K562 (cell line): ENCODE results near the gene C11orf42. TPM values are rescaled to one million over a fixed set of nuclear protein-coding genes. Genes with fewer than 3 reads are reported as not detected.

ENCODE experiments used
- ATAC-seq: fragments of 200-7000 bp; cut with Tn5 transposase; 3 replicates; pipeline ENCODE4 v1.9.1; 2020; ENCODE audit warnings: moderate library complexity
- BruUV-seq: library from RNA; stranded (reverse); fragments of 400-500 nt; replicated peaks from 2 replicates; lab custom pipeline; 2021; lab: Mats Ljungman, UMichigan
- CTCF ChIA-PET: fragments of 300-600 bp; formaldehyde crosslinking; extraction: SDS; loops from one replicate; lab custom pipeline; 2021; ENCODE audit warnings: low intra/inter-chr PET ratio; lab: Yijun Ruan, JAX
- POLR2A ChIA-PET: fragments of 300-600, 350-650 bp; sonication (Branson Sonifier 250); formaldehyde crosslinking; extraction: SDS; loops from one replicate; lab custom pipeline; 2021; ENCODE audit warnings: antibody characterized with exemption, inconsistent platforms; lab: Yijun Ruan, JAX
- DNase-seq, 4 experiments: peaks; one replicate each; pipeline versions ENCODE4 v3.0.0 to v3.0.0-alpha.2; 2011 to 2018; ENCODE audit warnings: low spot score in 3 of 4, mixed read lengths in 3 of 4; ENCODE audit errors: extremely low read depth in 1 of 4
- FAIRE-seq: peaks from 2 replicates; lab custom pipeline; 2011; peaks lifted over from hg19 to GRCh38; lab: Jason Lieb, UNC
- H2AFZ ChIP-seq: 2 replicates; pipeline ENCODE4 v1.6.0; 2011; ENCODE audit warnings: low read depth, low read length, control low read depth, inconsistent platforms
- H3K27ac ChIP-seq: fragments of 200-600 bp; 3 replicates; pipeline ENCODE4 v1.8.0; 2011; ENCODE audit warnings: low read depth, mild to moderate bottlenecking, control low read depth, inconsistent platforms, low read length, moderate library complexity, mixed read lengths; ENCODE audit errors: extremely low read depth
- H3K27me3 ChIP-seq, 2 experiments: fragments of 300-600 bp in 1 of 2; 2 replicates in 1 of 2; 3 replicates in 1 of 2; pipeline versions ENCODE4 v1.6.0 to v1.8.0; 2011; ENCODE audit warnings: inconsistent platforms in 2 of 2, low read length in 2 of 2, mild to moderate bottlenecking in 1 of 2, mixed read lengths in 1 of 2, moderate library complexity in 1 of 2; ENCODE audit not compliant: control insufficient read depth in 2 of 2, insufficient read depth in 2 of 2
- H3K36me3 ChIP-seq: fragments of 300-600 bp; 3 replicates; pipeline ENCODE4 v1.8.0; 2011; ENCODE audit warnings: mild to moderate bottlenecking, low read length, inconsistent platforms; ENCODE audit not compliant: control insufficient read depth, insufficient read depth
- H3K4me1 ChIP-seq, 2 experiments: fragments of 200-600 bp in 1 of 2; replicated peaks in 1 of 2; 2 replicates in 1 of 2; 3 replicates in 1 of 2; pipeline versions ENCODE4 v1.5.1 to v1.8.0; 2011; ENCODE audit warnings: inconsistent platforms in 2 of 2, low read length in 2 of 2, mild to moderate bottlenecking in 1 of 2, mixed read lengths in 1 of 2, moderate library complexity in 1 of 2; ENCODE audit not compliant: control insufficient read depth in 2 of 2, insufficient read depth in 2 of 2
- H3K4me2 ChIP-seq: 2 replicates; pipeline ENCODE4 v1.6.1; 2011; ENCODE audit warnings: low read length, control low read depth, inconsistent platforms, mixed read lengths; ENCODE audit not compliant: insufficient read depth
- H3K4me3 ChIP-seq: fragments of 200-600 bp; sonication (generic), shearing (Covaris generic); 2 replicates; pipeline ENCODE4 v1.5.1; 2016; ENCODE audit warnings: control low read depth, inconsistent platforms
- H3K79me2 ChIP-seq: fragments of 200-600 bp; 3 replicates; pipeline ENCODE4 v1.8.0; 2011; ENCODE audit warnings: low read length, inconsistent platforms; ENCODE audit not compliant: control insufficient read depth, insufficient read depth
- H3K9ac ChIP-seq, 2 experiments: 2 replicates each; pipeline versions ENCODE4 v1.6.0 to v1.6.1; 2011; ENCODE audit warnings: low read depth in 2 of 2, low read length in 2 of 2, control low read depth in 1 of 2, inconsistent platforms in 1 of 2, mild to moderate bottlenecking in 1 of 2, mixed read lengths in 1 of 2; ENCODE audit not compliant: insufficient read depth in 1 of 2
- H3K9me1 ChIP-seq: one replicate; pipeline ENCODE4 v1.6.0; 2011; ENCODE audit warnings: inconsistent platforms, mild to moderate bottlenecking, low read length, moderate library complexity; ENCODE audit not compliant: control insufficient read depth, insufficient read depth
- H3K9me3 ChIP-seq: replicated peaks from 2 replicates; pipeline ENCODE4 v1.5.1; 2011; ENCODE audit warnings: low read depth, low read length, inconsistent platforms; ENCODE audit not compliant: control insufficient read depth, insufficient read depth
- H4K20me1 ChIP-seq: replicated peaks from 2 replicates; pipeline ENCODE4 v1.6.1; 2011; ENCODE audit warnings: low read length, inconsistent platforms, mixed read lengths; ENCODE audit not compliant: control insufficient read depth, insufficient read depth
- CHD4 ChIP-seq: fragments of 200-600 bp; sonication (generic); IDR thresholded peaks from 3 replicates; pipeline ENCODE4 v1.6.1; 2012; ENCODE audit warnings: low read depth, mild to moderate bottlenecking, mixed read lengths, low read length, inconsistent platforms; ENCODE audit not compliant: insufficient read depth, insufficient replicate concordance, poor library complexity, severe bottlenecking
- NELFE ChIP-seq: IDR thresholded peaks from 2 replicates; pipeline ENCODE4 v1.6.1; 2011; ENCODE audit warnings: mild to moderate bottlenecking; ENCODE audit not compliant: insufficient read depth, insufficient read length
- PKNOX1 ChIP-seq: fragments of 450-650 bp; IDR thresholded peaks from 2 replicates; pipeline ENCODE4 v1.6.1; 2016
- RBM15 ChIP-seq: fragments of 200-400 bp; formaldehyde crosslinking; IDR thresholded peaks from 2 replicates; pipeline ENCODE4 v1.6.1; 2018; ENCODE audit warnings: mild to moderate bottlenecking, low read length, moderate library complexity; ENCODE audit not compliant: insufficient read depth
- ZBTB1 ChIP-seq: sonication (generic); formaldehyde crosslinking; IDR thresholded peaks from 2 replicates; pipeline ENCODE4 v1.8.1; 2023; ENCODE audit warnings: missing genetic modification reagents, low read depth, mild to moderate bottlenecking, borderline replicate concordance
- ZNF384 ChIP-seq: IDR thresholded peaks from 2 replicates; pipeline ENCODE4 v1.6.1; 2012; ENCODE audit warnings: low read depth, low read length, improper control_type of control experiment
- ZNF431 ChIP-seq: sonication (generic); formaldehyde crosslinking; IDR thresholded peaks from 2 replicates; pipeline ENCODE4 v1.8.0; 2022; ENCODE audit warnings: mild to moderate bottlenecking, missing genetic modification reagents
- WGBS: fragments of 100-300 bp; shearing (Covaris generic); methylation state at CpG from one replicate; pipeline ENCODE4 v1.1.6; 2016; ENCODE audit warnings: low coverage, mixed read lengths; ENCODE audit not compliant: insufficient coverage; ENCODE audit errors: missing lambda C conversion rate; 5-methylcytosine and 5-hydroxymethylcytosine counted together
- in situ Hi-C: fragments of 300-500 bp; cut with MboI; formaldehyde crosslinking; loops from 4 replicates; pipeline ENCODE4 v1.15.0; 2018; ENCODE audit warnings: inconsistent platforms, mixed read lengths
- intact Hi-C: fragments of 100-400 bp; cut with micrococcal nuclease; formaldehyde crosslinking; loops from 2 replicates; pipeline ENCODE4 v1.14.2; 2022
- polyA plus RNA-seq, 8 experiments: library from polyadenylated mRNA; depleted of rRNA in 4 of 8; stranded (reverse) in 5 of 8; unstranded in 3 of 8; fragments of >200 nt; fragmentation: Nextera tagmentation in 2 of 8; fragmentation: Illumina TruSeq in 1 of 8; extraction: Ambion mirVana in 2 of 8; extraction: Trizol in 1 of 8; gene quantifications; 2 replicates each; pipeline versions ENCODE4 v1.2.1 to v1.2.3, GENCODE V29; 2011 to 2014; ENCODE audit warnings: inconsistent platforms in 1 of 8, missing spikeins in 1 of 8
- total RNA-seq, 7 experiments: library from RNA; depleted of rRNA in 6 of 7; stranded (reverse); fragments of >200 nt in 6 of 7; fragmentation: Illumina TruSeq in 2 of 7; extraction: Trizol in 2 of 7; gene quantifications; 2 replicates each; pipeline versions ENCODE4 v1.2.1 to v1.2.3, GENCODE V29; 2011 to 2021; ENCODE audit warnings: low replicate concordance in 1 of 7
- TF ChIP-seq, protein P1 (sequence below), 2 experiments: fragments of 450-650 bp in 1 of 2; IDR thresholded peaks; 2 replicates each; pipeline ENCODE4 v1.6.1; 2011 to 2017; ENCODE audit warnings: low read depth in 2 of 2, antibody characterized with exemption in 1 of 2, borderline replicate concordance in 1 of 2, low read length in 1 of 2, mild to moderate bottlenecking in 1 of 2, mixed read lengths in 1 of 2; ENCODE audit not compliant: control insufficient read depth in 1 of 2

C11orf42 gene
- total and polyA plus RNA-seq, 9 of the 15 experiments (the other 6 are each of a cell fraction or from before 2014, with no cell fraction given): not detected

- FAIRE-seq (no peak), ATAC-seq (no peak), DNase-seq (no peak)
- ChIA-PET CTCF (no interaction called here), POLR2A (interaction anchor here (0.6 to 1.4 kb wide), 3 partner anchors 15 to 452 kb away, joined by 3 read pairs; no protein-coding TSS in a partner anchor)
- Histone ChIP-seq H3K4me3 (no peak overlapping the region), H3K27ac (no peak overlapping the region), H3K27me3 (no peaks in the 10 kb centered on the region), H3K79me2 (peaks cover 70% of the 10 kb centered on the region), H4K20me1 (peaks cover 10% of the 10 kb centered on the region), H2AFZ (no peak overlapping the region), H3K36me3 (peaks cover 3% of the 10 kb centered on the region; the same call in 1 of the 3 replicates), H3K9me1 (peaks cover 7% of the 10 kb centered on the region), H3K4me1 (peaks cover 0 to 44% of the 10 kb centered on the region in 2 experiments; a peak in 4 of 5 replicates), H3K9me3 (no peaks in the 10 kb centered on the region), H3K4me2 (peak overlapping the region; percentile 35), H3K9ac (peak overlapping the region in 1 of 2 experiments; percentile 4; a peak in 1 of 4 replicates)
- intact Hi-C loops (no loop called here), in situ Hi-C loops (no loop called here)
- 14% methylated on average over 2 of the region's 2 CpGs for WGBS
- no TSS peak for BruUV-seq
- TF ChIP-seq RBM15 (no peak), CHD4 (no peak), NELFE (no peak), ZNF431 (no peak), ZNF384 (peak; percentile 41; the same call in 1 of the 2 replicates), PKNOX1 (peak; percentile 15; the same call in 1 of the 2 replicates), ZBTB1 (CRISPR knock-in tag) (no peak)
- TF ChIP-seq, protein P1, sequence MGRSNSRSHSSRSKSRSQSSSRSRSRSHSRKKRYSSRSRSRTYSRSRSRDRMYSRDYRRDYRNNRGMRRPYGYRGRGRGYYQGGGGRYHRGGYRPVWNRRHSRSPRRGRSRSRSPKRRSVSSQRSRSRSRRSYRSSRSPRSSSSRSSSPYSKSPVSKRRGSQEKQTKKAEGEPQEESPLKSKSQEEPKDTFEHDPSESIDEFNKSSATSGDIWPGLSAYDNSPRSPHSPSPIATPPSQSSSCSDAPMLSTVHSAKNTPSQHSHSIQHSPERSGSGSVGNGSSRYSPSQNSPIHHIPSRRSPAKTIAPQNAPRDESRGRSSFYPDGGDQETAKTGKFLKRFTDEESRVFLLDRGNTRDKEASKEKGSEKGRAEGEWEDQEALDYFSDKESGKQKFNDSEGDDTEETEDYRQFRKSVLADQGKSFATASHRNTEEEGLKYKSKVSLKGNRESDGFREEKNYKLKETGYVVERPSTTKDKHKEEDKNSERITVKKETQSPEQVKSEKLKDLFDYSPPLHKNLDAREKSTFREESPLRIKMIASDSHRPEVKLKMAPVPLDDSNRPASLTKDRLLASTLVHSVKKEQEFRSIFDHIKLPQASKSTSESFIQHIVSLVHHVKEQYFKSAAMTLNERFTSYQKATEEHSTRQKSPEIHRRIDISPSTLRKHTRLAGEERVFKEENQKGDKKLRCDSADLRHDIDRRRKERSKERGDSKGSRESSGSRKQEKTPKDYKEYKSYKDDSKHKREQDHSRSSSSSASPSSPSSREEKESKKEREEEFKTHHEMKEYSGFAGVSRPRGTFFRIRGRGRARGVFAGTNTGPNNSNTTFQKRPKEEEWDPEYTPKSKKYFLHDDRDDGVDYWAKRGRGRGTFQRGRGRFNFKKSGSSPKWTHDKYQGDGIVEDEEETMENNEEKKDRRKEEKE (IDR thresholded peaks at IDR 0.05; ENCODE audit: borderline replicate concordance in 1 of 2, control insufficient read depth in 1 of 2, low read depth in 2 of 2, low read length in 1 of 2): no peak
These were observed 24.6 kb downstream of the C11orf42 start for GRCh38 chr11:6229911-6230310.
